NOMO-1 treated with DMSO at 0.1 percent for 48 hours (cell line): Measurements from ENCODE around the gene BAG3.
"Not testable (repeated sequence)": the region's sequence is repeated elsewhere in the genome, so short reads cannot be mapped to it uniquely, and the experiment has no call there.

Source experiments
- DNase-seq: peaks from one replicate; lab custom pipeline; 2025; ENCODE audit not compliant: unreplicated experiment; lab: John Stamatoyannopoulos, UW

Gene BAG3

GRCh38 chr10:119650692-119651513 lies at the start of gene BAG3:
TSS of gene BAG3 (plus strand) at chr10:119651380. CDS start at chr10:119651676, 296 bp downstream.
- DNase-seq, result peak; percentile 66

GRCh38 chr10:119602241-119603095 lies 48.7 kb upstream of the BAG3 start:
- peak; percentile 29 for DNase-seq

- DNase-seq, result no peak
These were observed 46.7 kb upstream of the BAG3 start for GRCh38 chr10:119604468-119604867.

GRCh38 chr10:119608316-119609155 lies 42.6 kb upstream of the BAG3 start:
- DNase-seq, result no peak

GRCh38 chr10:119609516-119609915 lies 41.7 kb upstream of the BAG3 start:
- DNase-seq, result no peak

GRCh38 chr10:119611433-119611832 lies 39.7 kb upstream of the BAG3 start:
- DNase-seq, result no peak

GRCh38 chr10:119613741-119614140 lies 37.4 kb upstream of the BAG3 start:
- no peak for DNase-seq

- DNase-seq, result no peak
These were observed 36.5 kb upstream of the BAG3 start for GRCh38 chr10:119614686-119615085.

GRCh38 chr10:119616882-119617570 lies 34.2 kb upstream of the BAG3 start:
- no peak for DNase-seq

- DNase-seq, result no peak
These were observed 32.0 kb upstream of the BAG3 start for GRCh38 chr10:119619215-119619614.

GRCh38 chr10:119619811-119620210 lies 31.4 kb upstream of the BAG3 start:
- not testable (repeated sequence) for DNase-seq

- DNase-seq, result no peak
These were observed 30.7 kb upstream of the BAG3 start for GRCh38 chr10:119620241-119621077.

- DNase-seq, result no peak
These were observed 30.1 kb upstream of the BAG3 start for GRCh38 chr10:119621078-119621384.

- no peak for DNase-seq
These were observed 25.5 kb upstream of the BAG3 start for GRCh38 chr10:119625570-119626280.

- no peak for DNase-seq
These were observed 20.9 kb upstream of the BAG3 start for GRCh38 chr10:119630300-119630699.

GRCh38 chr10:119633538-119634218 lies 17.5 kb upstream of the BAG3 start:
- DNase-seq, result no peak

- peak; percentile 4 for DNase-seq
These were observed 17.0 kb upstream of the BAG3 start for GRCh38 chr10:119634219-119634544.

GRCh38 chr10:119637631-119638030 lies 13.5 kb upstream of the BAG3 start:
- DNase-seq, result no peak

GRCh38 chr10:119638982-119639381 lies 12.2 kb upstream of the BAG3 start:
- no peak for DNase-seq
